Skin of body (tissue), 2 donors: ENCODE results near the gene SLC35G2. TPM values are rescaled to one million over a fixed set of nuclear protein-coding genes. Genes with fewer than 3 reads are reported as not detected.
A peak's percentile ranks its signal among the peaks of the same experiment; 100 is the strongest.
"Not testable (repeated sequence)": the region's sequence is repeated elsewhere in the genome, so short reads cannot be mapped to it uniquely, and the experiment has no call there.

Source experiments
- DNase-seq: peaks from one replicate; lab custom pipeline; 2025; lab: John Stamatoyannopoulos, UW
- total RNA-seq: library from RNA; depleted of rRNA; stranded (reverse); fragments of >200 nt; gene quantifications from one replicate; pipeline ENCODE4 v1.2.3, GENCODE V29; 2014

SLC35G2 gene
- total RNA-seq, 1 donor from 2014 or later, result 7.1 TPM

DNA sequence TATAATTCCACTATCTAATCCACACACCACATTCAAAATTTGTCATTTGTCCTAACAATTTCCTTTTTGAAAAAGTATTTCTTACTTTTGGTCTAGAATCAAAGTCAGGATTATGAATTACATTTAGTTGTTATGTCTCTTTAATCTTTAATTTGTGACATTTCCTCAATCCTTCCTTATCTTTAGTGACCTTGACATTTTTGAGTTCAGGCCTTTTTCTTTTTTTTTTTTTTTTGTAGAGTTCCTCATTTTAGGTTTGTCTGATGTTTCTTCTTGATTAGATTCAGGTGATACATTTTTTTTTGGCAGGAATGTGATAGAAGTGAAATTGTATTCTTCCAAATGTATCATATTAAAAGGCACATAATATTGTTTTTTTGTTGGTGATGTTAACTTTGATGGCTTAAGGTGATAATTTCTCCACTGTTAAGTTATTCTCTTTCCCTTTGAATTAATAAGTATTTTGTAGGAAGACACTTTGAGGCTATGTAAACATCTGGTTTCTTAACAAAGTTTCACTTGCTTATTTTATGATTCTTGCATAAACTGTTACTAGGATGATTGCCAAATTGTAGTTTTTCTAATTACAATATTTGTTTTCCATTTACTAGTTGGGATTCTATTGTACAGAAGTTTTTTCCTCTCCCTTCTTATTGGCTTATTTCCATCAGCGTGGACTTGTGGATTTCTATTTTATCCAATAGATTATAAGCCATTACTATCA, 16.3 kb downstream of the SLC35G2 start:
- no peak for DNase-seq

GRCh38 chr3:136835813-136836510, 17.0 kb downstream of the SLC35G2 start:
- DNase-seq, result no peak

GRCh38 chr3:136836511-136837156, 17.7 kb downstream of the SLC35G2 start:
- DNase-seq, result no peak

DNA sequence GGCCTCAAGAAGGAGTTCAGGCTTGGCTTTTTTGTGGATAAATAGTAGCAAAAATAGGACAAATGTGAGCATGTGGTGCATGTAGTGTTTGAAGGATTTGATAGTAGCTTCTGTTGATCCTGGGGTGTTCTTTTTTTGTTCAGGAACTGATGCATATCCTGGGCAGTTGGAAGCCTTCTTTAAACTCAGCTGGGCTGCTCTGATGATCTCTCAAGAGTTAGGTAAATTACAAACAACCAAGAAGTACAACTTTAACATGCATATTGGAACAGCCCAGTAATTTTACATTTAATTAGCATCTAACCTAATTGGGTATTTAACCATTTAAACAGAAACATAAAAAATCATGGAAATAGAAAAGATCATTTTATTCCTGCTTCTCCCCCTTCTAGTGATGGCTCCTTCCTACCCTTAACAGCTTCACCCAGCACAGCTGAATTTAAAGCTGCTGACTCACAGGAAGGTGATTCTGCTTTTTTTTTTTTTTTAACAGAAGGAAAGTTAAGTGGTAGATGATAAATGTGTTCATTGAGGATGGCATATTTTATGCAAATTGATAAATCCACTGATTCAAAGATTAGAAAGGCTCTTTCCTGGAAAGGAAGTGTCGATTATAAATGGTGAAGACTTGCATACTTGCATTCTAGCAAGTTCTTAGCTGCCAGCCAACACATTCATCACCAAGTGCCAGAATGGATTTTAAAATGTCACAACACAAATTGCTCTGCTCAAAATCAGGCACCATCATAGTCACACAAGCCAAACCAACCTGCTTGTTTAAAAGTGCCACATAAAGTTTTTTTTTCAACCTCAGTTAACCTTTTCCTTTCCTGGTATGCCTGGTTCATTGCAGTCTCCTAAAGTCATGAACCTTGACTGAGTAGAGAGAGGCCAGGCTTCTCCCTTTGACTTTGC, 20.0 kb downstream of the SLC35G2 start:
- DNase-seq, result no peak

DNA sequence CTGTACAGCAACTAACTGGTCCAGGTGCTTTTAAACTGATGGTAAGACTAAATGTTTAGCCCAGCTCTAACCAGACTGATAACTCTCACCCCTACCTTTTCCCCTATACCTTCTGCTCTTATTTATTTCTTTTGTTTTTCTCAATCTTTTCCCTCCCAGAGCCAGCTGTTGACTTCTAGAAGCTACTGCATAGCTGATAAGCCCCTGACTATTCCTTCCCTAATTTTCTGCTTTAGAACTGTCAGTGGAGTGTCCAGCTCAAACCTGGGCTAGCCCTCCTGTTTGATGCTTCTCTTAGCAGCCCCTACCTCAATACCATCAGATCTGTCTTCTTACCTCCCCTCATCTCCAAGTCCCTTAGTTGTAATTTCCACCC, 20.6 kb downstream of the SLC35G2 start:
- DNase-seq, result no peak

DNA sequence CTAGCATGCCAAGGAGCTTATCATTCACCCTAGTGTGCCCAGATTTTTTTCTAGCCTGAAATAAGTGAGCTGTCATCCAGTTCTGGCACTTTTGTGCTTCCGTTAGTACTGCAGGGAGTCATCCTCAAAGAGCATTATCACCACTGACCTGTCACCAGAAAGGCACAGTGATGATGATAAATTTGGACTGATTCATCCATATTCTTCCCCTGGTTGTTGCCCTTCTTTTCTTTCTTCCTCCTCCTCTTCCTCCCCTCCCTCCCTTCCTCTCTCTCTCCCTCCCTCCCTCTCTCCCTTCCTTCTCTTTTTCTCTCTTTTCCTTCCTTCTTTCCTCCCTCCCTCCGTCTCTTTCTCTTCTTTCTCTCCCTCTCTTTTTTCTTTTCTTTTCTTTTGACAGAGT, 21.3 kb downstream of the SLC35G2 start:
- no peak for DNase-seq

- no peak for DNase-seq
Observed at GRCh38 chr3:136842294-136842693, 23.4 kb downstream of the SLC35G2 start.

- no peak for DNase-seq
Observed at GRCh38 chr3:136844724-136845123, 25.8 kb downstream of the SLC35G2 start.

DNA sequence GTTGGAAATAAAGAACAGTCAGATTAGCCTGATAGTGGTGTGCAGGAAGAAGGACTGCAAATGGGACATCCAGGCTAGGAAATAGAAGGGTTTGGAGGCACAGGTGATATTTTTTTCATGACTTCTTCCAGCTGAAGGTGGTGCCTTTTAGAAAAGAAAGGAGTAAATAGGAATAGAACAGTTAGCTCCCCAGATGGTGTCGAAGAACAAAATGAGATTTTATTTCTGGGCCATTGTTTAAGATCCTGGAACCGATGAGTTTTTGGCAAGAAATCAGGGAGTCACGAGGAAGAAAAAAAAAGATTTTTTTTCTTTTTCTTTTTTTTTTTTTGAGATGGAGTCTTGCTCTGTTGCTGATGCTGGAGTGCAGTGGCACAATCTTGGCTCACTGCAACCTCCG, 33.3 kb downstream of the SLC35G2 start:
- DNase-seq, result no peak

GRCh38 chr3:136856665-136857064, 37.7 kb downstream of the SLC35G2 start:
- no peak for DNase-seq

- no peak for DNase-seq
Observed at GRCh38 chr3:136858381-136858780, 39.5 kb downstream of the SLC35G2 start.

GRCh38 chr3:136860541-136860940, 41.6 kb downstream of the SLC35G2 start:
- DNase-seq, result no peak

- peak; percentile 98 for DNase-seq
Observed at GRCh38 chr3:136861890-136862616, 43.1 kb downstream of the SLC35G2 start, which contains the start of gene NCK1. Gene NCK1 (plus strand): TSS chr3:136862208. CDS start chr3:136928002, 65,794 bp downstream.

GRCh38 chr3:136862617-136863322, 43.8 kb downstream of the SLC35G2 start:
- DNase-seq, result peak; percentile 71

GRCh38 chr3:136869282-136869681, 50.4 kb downstream of the SLC35G2 start:
- DNase-seq, result no peak

DNA sequence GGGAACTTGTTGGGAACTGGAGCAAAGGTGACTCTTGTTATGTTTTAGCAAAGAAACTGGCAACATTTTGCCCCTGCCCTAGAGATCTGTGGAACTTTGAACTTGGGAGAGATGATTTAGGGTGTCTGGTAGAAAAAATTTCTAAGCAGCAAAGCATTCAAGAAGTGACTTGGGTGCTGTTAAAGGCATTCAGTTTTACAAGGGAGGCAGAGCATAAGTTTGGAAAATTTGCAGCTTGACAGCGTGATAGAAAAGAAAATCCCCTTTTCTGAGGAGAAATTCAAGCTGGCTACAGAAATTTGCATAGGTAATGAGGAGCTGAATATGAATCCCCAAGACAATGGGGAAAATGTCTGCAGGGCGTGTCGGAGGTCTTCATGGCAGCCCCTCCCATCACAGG, 53.3 kb downstream of the SLC35G2 start:
- not testable (repeated sequence) for DNase-seq

GRCh38 chr3:136879510-136879909, 60.6 kb downstream of the SLC35G2 start:
- DNase-seq, result not testable (repeated sequence)

DNA sequence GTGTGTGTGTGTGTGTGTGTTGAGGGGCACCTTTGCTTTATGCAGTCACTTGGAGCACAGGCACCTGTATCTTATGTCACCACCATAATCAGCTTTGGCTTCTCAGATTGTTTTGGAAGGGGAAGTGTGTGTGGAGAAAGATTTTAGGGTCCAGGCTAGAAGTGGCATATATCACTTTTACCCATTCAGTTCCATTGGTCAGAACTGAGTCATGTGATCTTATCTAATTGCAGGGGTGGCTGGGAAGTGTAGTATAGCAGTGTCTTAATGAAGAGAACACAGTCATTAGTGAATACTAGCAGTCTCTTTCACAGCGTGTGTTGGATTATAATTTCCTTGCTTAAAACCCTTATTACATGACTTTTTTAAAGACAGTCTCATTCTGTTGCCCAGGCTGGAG, 63.6 kb downstream of the SLC35G2 start:
- no peak for DNase-seq

DNA sequence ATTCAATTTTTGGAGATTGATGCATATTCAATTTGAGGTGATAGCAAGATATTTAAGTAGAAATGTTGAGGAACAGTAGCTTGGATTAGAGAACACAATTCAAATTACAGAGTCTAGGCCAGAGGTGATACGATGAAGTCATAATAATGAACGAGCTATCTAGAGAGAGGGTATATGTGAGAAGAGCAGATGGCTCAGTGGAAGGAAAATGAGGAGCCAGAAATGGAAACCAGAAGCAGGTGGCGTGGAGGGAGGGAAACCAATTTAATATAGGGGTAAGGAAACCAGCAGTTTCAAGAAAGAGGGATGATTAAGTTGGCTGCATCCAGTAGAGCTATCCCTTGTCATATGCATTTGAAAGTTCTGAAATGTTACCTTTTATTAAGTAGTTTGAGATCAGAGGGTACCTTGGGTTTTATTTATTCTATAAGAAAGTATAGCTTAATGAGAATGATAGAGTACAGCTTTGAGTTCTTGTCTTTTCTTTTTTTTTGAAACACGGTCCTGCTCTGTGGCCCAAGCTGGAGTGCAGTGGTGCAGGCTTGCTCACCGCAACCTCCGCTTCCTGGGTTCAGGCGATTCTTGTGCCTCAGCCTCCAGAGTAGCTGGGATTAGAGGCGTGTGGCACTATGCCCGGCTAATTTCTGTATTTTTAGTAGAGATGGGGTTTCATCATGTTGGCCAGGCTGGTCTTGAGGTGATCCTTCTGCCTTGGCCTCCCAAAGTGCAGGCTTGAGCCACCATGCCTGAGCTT, 65.2 kb downstream of the SLC35G2 start:
- DNase-seq, result no peak
